PC-3 (cell line): Measurements from ENCODE around the gene HCLS1. TPM values are rescaled to one million over a fixed set of nuclear protein-coding genes. Genes with fewer than 3 reads are reported as not detected.

Experiments
- ATAC-seq: fragments of 200-7000 bp; cut with Tn5 transposase; 2 replicates; pipeline ENCODE4 v1.9.1; 2020; ENCODE audit warnings: mild to moderate bottlenecking, moderate library complexity
- BruUV-seq: library from RNA; stranded (reverse); fragments of 400-500 nt; replicated peaks from 2 replicates; lab custom pipeline; 2021; lab: Mats Ljungman, UMichigan
- CTCF ChIA-PET: fragments of 300-600 bp; sonication (Branson Sonifier 250); formaldehyde crosslinking; loops from one replicate; lab custom pipeline; 2022; ENCODE audit warnings: antibody characterized with exemption; lab: Charles Lee
- POLR2A ChIA-PET: fragments of 300-600 bp; sonication (Branson Sonifier 250); formaldehyde crosslinking; loops from one replicate; lab custom pipeline; 2022; ENCODE audit warnings: antibody characterized with exemption; ENCODE audit not compliant: unreplicated experiment; lab: Charles Lee
- DNase-seq: peaks from one replicate; pipeline ENCODE4 v3.0.0-alpha.2; 2015
- H2AFZ ChIP-seq: fragments of 300-600 bp; sonication (generic); 2 replicates; pipeline ENCODE4 v1.6.0; 2016; ENCODE audit warnings: antibody characterized with exemption, low read length
- H3F3A ChIP-seq: fragments of 300-600 bp; sonication (generic); one replicate; pipeline ENCODE4 v1.6.0; 2017; ENCODE audit warnings: antibody characterized with exemption, low read length, control low read depth, mild to moderate bottlenecking; ENCODE audit not compliant: unreplicated experiment
- H3K27ac ChIP-seq: fragments of 300-600 bp; sonication (generic); 2 replicates; pipeline ENCODE4 v1.5.1; 2016; ENCODE audit warnings: mild to moderate bottlenecking, low read length
- H3K27me3 ChIP-seq: fragments of 300-600 bp; sonication (generic); 2 replicates; pipeline ENCODE4 v1.6.1; 2016; ENCODE audit warnings: low read length, mixed read lengths
- H3K36me3 ChIP-seq: fragments of 300-600 bp; sonication (generic); 2 replicates; pipeline ENCODE4 v1.6.1; 2016; ENCODE audit warnings: low read depth, mixed run types, low read length, mixed read lengths
- H3K4me1 ChIP-seq: fragments of 300-600 bp; sonication (generic); 2 replicates; pipeline ENCODE4 v1.5.1; 2016; ENCODE audit warnings: low read length; ENCODE audit not compliant: insufficient read depth
- H3K4me2 ChIP-seq: fragments of 300-600 bp; sonication (generic); 2 replicates; pipeline ENCODE4 v1.6.0; 2016; ENCODE audit warnings: low read length
- H3K4me3 ChIP-seq: fragments of 300-600 bp; sonication (generic); 2 replicates; pipeline ENCODE4 v1.5.1; 2016; ENCODE audit warnings: mild to moderate bottlenecking, low read length, mixed read lengths
- H3K79me2 ChIP-seq: fragments of 300-600 bp; sonication (generic); 2 replicates; pipeline ENCODE4 v1.6.1; 2017; ENCODE audit warnings: low read length, mixed read lengths
- H3K9ac ChIP-seq: fragments of 300-600 bp; sonication (generic); 2 replicates; pipeline ENCODE4 v1.6.0; 2016; ENCODE audit warnings: mild to moderate bottlenecking, low read length
- H3K9me2 ChIP-seq: fragments of 300-600 bp; sonication (generic); replicated peaks from 2 replicates; pipeline ENCODE4 v1.6.1; 2016; ENCODE audit warnings: mixed run types, low read length, mixed read lengths
- H3K9me3 ChIP-seq: fragments of 300-600 bp; sonication (generic); 2 replicates; pipeline ENCODE4 v1.6.1; 2016; ENCODE audit warnings: low read length, mixed read lengths
- H4K20me1 ChIP-seq: fragments of 300-600 bp; sonication (generic); 2 replicates; pipeline ENCODE4 v1.6.1; 2016; ENCODE audit warnings: low read length, mixed read lengths
- EZH2 ChIP-seq: fragments of 300-600 bp; sonication (generic); IDR thresholded peaks from one replicate; pipeline ENCODE4 v1.6.1; 2017; ENCODE audit warnings: antibody characterized with exemption, mild to moderate bottlenecking, low read length; ENCODE audit not compliant: unreplicated experiment
- EZH2phosphoT487 ChIP-seq: fragments of 300-600 bp; sonication (generic); IDR thresholded peaks from 2 replicates; pipeline ENCODE4 v1.6.1; 2018; ENCODE audit warnings: mild to moderate bottlenecking, antibody characterized with exemption, low read length, borderline replicate concordance
- intact Hi-C: fragments of 100-400 bp; cut with micrococcal nuclease; formaldehyde crosslinking; loops from 2 replicates; pipeline ENCODE4 v1.9.0; 2023
- total RNA-seq: library from RNA; depleted of rRNA; stranded (reverse); fragments of >200 nt; gene quantifications from 2 replicates; pipeline ENCODE4 v1.2.3, GENCODE V29; 2014
- TF ChIP-seq, protein P1 (sequence below): fragments of 300-600 bp; sonication (generic); conservative IDR thresholded peaks from 2 replicates; pipeline ENCODE4 v1.5.1; 2017; ENCODE audit warnings: antibody characterized with exemption, low read depth, mild to moderate bottlenecking, low read length

HCLS1 gene
- total RNA-seq, 1 experiment from 2014 or later, result 5.8 TPM

DNA sequence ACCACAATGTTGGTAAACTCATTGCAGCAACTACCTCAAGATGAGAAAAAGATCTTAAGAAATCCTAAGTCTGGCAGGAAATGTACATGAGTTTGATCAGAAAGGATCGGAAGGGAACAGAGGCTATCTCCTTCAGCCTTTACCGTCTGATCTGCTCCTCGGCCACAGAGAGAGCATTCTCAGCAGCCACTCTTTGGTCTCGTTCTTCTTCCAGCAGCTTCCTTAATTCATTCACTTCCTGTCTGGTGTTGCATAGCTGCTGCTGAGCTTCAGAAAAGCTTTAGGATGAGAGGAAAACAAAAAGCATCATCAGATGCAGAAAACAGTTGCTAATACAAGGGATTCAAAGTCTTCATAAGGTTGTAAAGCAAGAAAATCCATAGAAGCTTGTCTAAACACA, 6.6 kb upstream of the HCLS1 start:
- Histone ChIP-seq H3K27me3 (no peaks in the 10 kb centered on the region), H2AFZ (no peak overlapping the region), H3K27ac (no peak overlapping the region), H3K4me3 (no peak overlapping the region), H3K79me2 (no peaks in the 10 kb centered on the region), H3K9me2 (no peaks in the 10 kb centered on the region), H3K9ac (no peak overlapping the region), H3K9me3 (no peaks in the 10 kb centered on the region), H4K20me1 (no peaks in the 10 kb centered on the region), H3F3A (no peaks in the 10 kb centered on the region), H3K36me3 (peaks cover 76% of the 10 kb centered on the region), H3K4me2 (no peak overlapping the region), H3K4me1 (no peaks in the 10 kb centered on the region)
- TF ChIP-seq, protein P1, sequence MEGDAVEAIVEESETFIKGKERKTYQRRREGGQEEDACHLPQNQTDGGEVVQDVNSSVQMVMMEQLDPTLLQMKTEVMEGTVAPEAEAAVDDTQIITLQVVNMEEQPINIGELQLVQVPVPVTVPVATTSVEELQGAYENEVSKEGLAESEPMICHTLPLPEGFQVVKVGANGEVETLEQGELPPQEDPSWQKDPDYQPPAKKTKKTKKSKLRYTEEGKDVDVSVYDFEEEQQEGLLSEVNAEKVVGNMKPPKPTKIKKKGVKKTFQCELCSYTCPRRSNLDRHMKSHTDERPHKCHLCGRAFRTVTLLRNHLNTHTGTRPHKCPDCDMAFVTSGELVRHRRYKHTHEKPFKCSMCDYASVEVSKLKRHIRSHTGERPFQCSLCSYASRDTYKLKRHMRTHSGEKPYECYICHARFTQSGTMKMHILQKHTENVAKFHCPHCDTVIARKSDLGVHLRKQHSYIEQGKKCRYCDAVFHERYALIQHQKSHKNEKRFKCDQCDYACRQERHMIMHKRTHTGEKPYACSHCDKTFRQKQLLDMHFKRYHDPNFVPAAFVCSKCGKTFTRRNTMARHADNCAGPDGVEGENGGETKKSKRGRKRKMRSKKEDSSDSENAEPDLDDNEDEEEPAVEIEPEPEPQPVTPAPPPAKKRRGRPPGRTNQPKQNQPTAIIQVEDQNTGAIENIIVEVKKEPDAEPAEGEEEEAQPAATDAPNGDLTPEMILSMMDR, result no peak
- TF ChIP-seq EZH2phosphoT487, result no peak
- POLR2A ChIA-PET, result no interaction called here
- no peak for DNase-seq
- BruUV-seq, result no TSS peak
- CTCF ChIA-PET, result no interaction called here
- no peak for ATAC-seq
- intact Hi-C loops, result no loop called here

DNA sequence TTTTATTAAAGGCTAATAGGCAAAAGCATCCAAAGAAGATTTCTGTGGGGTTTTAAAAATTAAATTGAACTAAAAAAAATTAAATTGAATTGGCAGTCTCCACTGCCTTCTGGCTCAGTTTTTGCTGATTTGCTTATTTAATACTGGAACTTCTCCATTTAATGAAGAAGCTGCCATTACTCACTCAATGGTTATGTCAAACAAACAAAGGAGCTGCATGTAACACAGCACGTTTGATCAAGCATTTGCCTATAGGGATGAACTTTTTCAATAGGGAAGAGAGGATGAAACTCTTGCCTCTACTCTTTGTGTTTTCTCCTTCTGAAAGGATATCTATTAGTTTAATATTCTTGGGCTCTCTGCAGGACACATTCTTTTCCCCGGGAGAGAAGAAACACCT, 4.8 kb upstream of the HCLS1 start:
- no peak overlapping the region for H3K4me3 ChIP-seq
- ATAC-seq (no peak), DNase-seq (no peak)
- intact Hi-C loops, result no loop called here
- no peak overlapping the region for H3K4me2 ChIP-seq
- H2AFZ ChIP-seq, result no peak overlapping the region
- H3K27me3 ChIP-seq, result no peaks in the 10 kb centered on the region
- ChIA-PET CTCF (no interaction called here), POLR2A (no interaction called here)
- no peak overlapping the region for H3K27ac ChIP-seq
- H3F3A ChIP-seq, result no peaks in the 10 kb centered on the region
- BruUV-seq, result no TSS peak
- no peaks in the 10 kb centered on the region for H4K20me1 ChIP-seq
- H3K36me3 ChIP-seq, result peaks cover 66% of the 10 kb centered on the region
- TF ChIP-seq EZH2phosphoT487 (no peak), EZH2 (no peak)
- TF ChIP-seq, protein P1, result no peak
- no peaks in the 10 kb centered on the region for H3K9me3 ChIP-seq
- H3K9ac ChIP-seq, result no peak overlapping the region
- H3K9me2 ChIP-seq, result no peaks in the 10 kb centered on the region
- no peaks in the 10 kb centered on the region for H3K4me1 ChIP-seq
- H3K79me2 ChIP-seq, result no peaks in the 10 kb centered on the region

DNA sequence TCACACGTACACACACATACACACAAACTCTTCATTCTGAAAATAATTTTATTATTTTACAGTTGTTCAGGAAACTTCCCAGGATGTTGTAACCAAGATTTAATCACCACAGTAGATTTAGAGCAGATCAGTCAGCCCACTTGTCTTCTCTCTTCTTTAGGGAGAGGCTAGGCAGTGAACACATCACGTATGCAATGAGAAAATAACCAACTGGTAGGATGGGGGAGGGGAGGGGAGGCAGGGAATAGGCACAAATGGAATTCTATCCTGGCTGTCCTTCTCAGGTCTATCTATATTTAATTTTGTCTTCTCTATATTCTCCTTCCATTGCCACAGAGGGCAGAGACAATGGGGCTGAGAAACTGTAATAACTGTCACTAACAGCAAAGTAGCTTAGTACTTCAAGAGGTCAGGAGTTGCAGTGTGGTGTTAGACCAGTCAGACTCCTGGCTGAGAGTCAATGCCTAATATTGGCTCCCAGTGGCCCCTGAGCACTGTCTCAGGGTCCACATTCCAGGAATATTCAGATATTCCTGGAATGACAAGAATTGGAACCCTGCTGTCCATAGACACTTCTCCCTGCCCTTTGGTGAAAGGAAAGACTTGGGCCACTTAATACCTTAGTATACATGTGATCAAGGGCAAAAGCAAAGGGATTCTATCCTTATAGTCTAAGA, 2.6 kb upstream of the HCLS1 start:
- H3K9ac ChIP-seq, result no peak overlapping the region
- DNase-seq (no peak), ATAC-seq (no peak)
- H2AFZ ChIP-seq, result no peak overlapping the region
- TF ChIP-seq EZH2phosphoT487, result no peak
- TF ChIP-seq EZH2, result no peak
- TF ChIP-seq, protein P1, result no peak
- no peak overlapping the region for H3K4me3 ChIP-seq
- no peaks in the 10 kb centered on the region for H3F3A ChIP-seq
- no peaks in the 10 kb centered on the region for H4K20me1 ChIP-seq
- no peaks in the 10 kb centered on the region for H3K79me2 ChIP-seq
- intact Hi-C loops, result no loop called here
- no peaks in the 10 kb centered on the region for H3K9me2 ChIP-seq
- BruUV-seq, result no TSS peak
- ChIA-PET CTCF (no interaction called here), POLR2A (no interaction called here)
- H3K9me3 ChIP-seq, result no peaks in the 10 kb centered on the region
- no peaks in the 10 kb centered on the region for H3K27me3 ChIP-seq
- no peak overlapping the region for H3K27ac ChIP-seq
- no peaks in the 10 kb centered on the region for H3K4me1 ChIP-seq
- H3K4me2 ChIP-seq, result no peak overlapping the region
- peaks cover 47% of the 10 kb centered on the region for H3K36me3 ChIP-seq
